HL-60 (cell line): ENCODE data around the gene MMP2.

Source experiments
- POLR2AphosphoS5 ChIP-seq: IDR thresholded peaks from 2 replicates; pipeline ENCODE4 v1.6.1; 2012; ENCODE audit warnings: low read depth
- TF ChIP-seq, protein P1 (sequence below): IDR thresholded peaks from one replicate; pipeline ENCODE4 v1.5.1; 2011; ENCODE audit warnings: low read length, control low read depth, inconsistent platforms; ENCODE audit not compliant: insufficient read depth

DNA sequence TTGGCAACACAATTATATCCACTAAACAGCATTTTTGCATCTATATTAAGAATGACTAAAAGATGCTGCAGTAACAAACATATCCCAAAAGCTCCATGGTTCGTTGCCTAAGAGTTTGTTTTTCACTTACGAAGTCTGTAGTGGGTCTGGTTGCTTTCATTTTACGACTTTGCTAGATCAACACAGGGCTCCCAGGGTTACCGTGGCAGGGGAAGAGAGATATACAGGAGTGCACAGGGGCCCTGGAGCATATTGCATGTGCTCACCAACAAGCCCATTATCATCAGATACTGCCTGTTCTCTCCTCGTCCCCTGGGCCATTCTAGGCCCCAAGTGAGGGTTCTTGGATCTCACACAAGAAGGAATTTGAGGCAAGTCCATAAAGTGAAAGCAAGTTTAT lies 3.1 kb upstream of the MMP2 start:
- TF ChIP-seq, protein P1, sequence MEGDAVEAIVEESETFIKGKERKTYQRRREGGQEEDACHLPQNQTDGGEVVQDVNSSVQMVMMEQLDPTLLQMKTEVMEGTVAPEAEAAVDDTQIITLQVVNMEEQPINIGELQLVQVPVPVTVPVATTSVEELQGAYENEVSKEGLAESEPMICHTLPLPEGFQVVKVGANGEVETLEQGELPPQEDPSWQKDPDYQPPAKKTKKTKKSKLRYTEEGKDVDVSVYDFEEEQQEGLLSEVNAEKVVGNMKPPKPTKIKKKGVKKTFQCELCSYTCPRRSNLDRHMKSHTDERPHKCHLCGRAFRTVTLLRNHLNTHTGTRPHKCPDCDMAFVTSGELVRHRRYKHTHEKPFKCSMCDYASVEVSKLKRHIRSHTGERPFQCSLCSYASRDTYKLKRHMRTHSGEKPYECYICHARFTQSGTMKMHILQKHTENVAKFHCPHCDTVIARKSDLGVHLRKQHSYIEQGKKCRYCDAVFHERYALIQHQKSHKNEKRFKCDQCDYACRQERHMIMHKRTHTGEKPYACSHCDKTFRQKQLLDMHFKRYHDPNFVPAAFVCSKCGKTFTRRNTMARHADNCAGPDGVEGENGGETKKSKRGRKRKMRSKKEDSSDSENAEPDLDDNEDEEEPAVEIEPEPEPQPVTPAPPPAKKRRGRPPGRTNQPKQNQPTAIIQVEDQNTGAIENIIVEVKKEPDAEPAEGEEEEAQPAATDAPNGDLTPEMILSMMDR: no peak
- TF ChIP-seq POLR2AphosphoS5: no peak
